Liver (tissue), 9 donors: Measurements from ENCODE around the gene LRMDA. TPM values are rescaled to one million over a fixed set of nuclear protein-coding genes. Genes with fewer than 3 reads are reported as not detected.

Experiments used
- DNase-seq: peaks from one replicate; pipeline ENCODE4 v3.0.0-alpha.2; 2017; ENCODE audit warnings: low spot score
- H3K27ac ChIP-seq, 2 donors: one replicate each; pipeline ENCODE4 v1.7.0; 2013; ENCODE audit warnings: inconsistent platforms in 2 of 2, low read length in 2 of 2, control low read depth in 1 of 2, low read depth in 1 of 2, mild to moderate bottlenecking in 1 of 2
- H3K27me3 ChIP-seq, 4 donors: one replicate each; pipeline versions ENCODE4 v1.6.1 to v1.7.0; 2013; ENCODE audit warnings: low read length in 3 of 4, inconsistent platforms in 1 of 4, mild to moderate bottlenecking in 1 of 4, moderate library complexity in 1 of 4; ENCODE audit not compliant: control insufficient read depth in 4 of 4, insufficient read depth in 4 of 4
- H3K36me3 ChIP-seq, 4 donors: one replicate each; pipeline versions ENCODE4 v1.6.1 to v1.7.0; 2013; ENCODE audit warnings: low read length in 3 of 4, mild to moderate bottlenecking in 3 of 4, low read depth in 1 of 4, moderate library complexity in 1 of 4; ENCODE audit not compliant: control insufficient read depth in 4 of 4, insufficient read depth in 3 of 4
- H3K4me1 ChIP-seq, 4 donors: one replicate each; pipeline versions ENCODE4 v1.6.1 to v1.7.0; 2013; ENCODE audit warnings: low read length in 3 of 4, mild to moderate bottlenecking in 3 of 4, moderate library complexity in 1 of 4; ENCODE audit not compliant: control insufficient read depth in 4 of 4, insufficient read depth in 4 of 4
- H3K4me3 ChIP-seq, 3 donors: one replicate each; pipeline versions ENCODE4 v1.6.1 to v1.7.0; 2013; ENCODE audit warnings: low read length in 3 of 3, control low read depth in 1 of 3, low read depth in 1 of 3, mild to moderate bottlenecking in 1 of 3
- H3K9ac ChIP-seq, 2 donors: one replicate each; pipeline ENCODE4 v1.7.0; 2013; ENCODE audit warnings: low read length in 2 of 2, mild to moderate bottlenecking in 2 of 2, moderate library complexity in 2 of 2, control low read depth in 1 of 2, low read depth in 1 of 2
- H3K9me3 ChIP-seq, 4 donors: one replicate each; pipeline versions ENCODE4 v1.6.1 to v1.7.0; 2013; ENCODE audit warnings: low read length in 3 of 4; ENCODE audit not compliant: control insufficient read depth in 4 of 4
- CTCF ChIP-seq: fragments of 150-350 bp; IDR thresholded peaks from 2 replicates; pipeline ENCODE4 v1.5.1; 2017; ENCODE audit warnings: improper control_type of control experiment, low read depth, low read length; ENCODE audit not compliant: missing input control
- EGR1 ChIP-seq, 2 donors: IDR thresholded peaks; 2 replicates each; pipeline ENCODE4 v1.6.1; 2016 to 2018; ENCODE audit warnings: antibody characterized with exemption in 2 of 2, low read depth in 2 of 2
- FOXA1 ChIP-seq: IDR thresholded peaks from 2 replicates; pipeline ENCODE4 v1.6.1; 2016; ENCODE audit warnings: antibody characterized with exemption
- FOXA2 ChIP-seq: IDR thresholded peaks from 2 replicates; pipeline ENCODE4 v1.6.1; 2016; ENCODE audit warnings: antibody characterized with exemption
- GABPA ChIP-seq, 2 donors: IDR thresholded peaks in 1 of 2; conservative IDR thresholded peaks in 1 of 2; 2 replicates each; pipeline ENCODE4 v1.6.1; 2016; ENCODE audit warnings: antibody characterized with exemption in 2 of 2, mild to moderate bottlenecking in 1 of 2, moderate library complexity in 1 of 2
- HNF4A ChIP-seq, 2 donors: conservative IDR thresholded peaks; 2 replicates each; pipeline ENCODE4 v1.6.1; 2016; ENCODE audit warnings: antibody characterized with exemption in 2 of 2, mild to moderate bottlenecking in 2 of 2
- HNF4G ChIP-seq: IDR thresholded peaks from 2 replicates; pipeline ENCODE4 v1.6.1; 2016; ENCODE audit warnings: antibody characterized with exemption
- JUND ChIP-seq, 2 donors: IDR thresholded peaks; 2 replicates each; pipeline ENCODE4 v1.6.1; 2016; ENCODE audit warnings: antibody characterized with exemption in 2 of 2
- MAX ChIP-seq: IDR thresholded peaks from 2 replicates; pipeline ENCODE4 v1.6.1; 2016; ENCODE audit warnings: antibody characterized with exemption
- NR2F2 ChIP-seq: IDR thresholded peaks from 2 replicates; pipeline ENCODE4 v1.6.1; 2016; ENCODE audit warnings: antibody characterized with exemption
- RAD21 ChIP-seq, 2 donors: IDR thresholded peaks; 2 replicates each; pipeline ENCODE4 v1.6.1; 2016; ENCODE audit warnings: antibody characterized with exemption in 2 of 2, mild to moderate bottlenecking in 2 of 2
- REST ChIP-seq: IDR thresholded peaks from 2 replicates; pipeline ENCODE4 v1.6.1; 2016; ENCODE audit warnings: antibody characterized with exemption, mild to moderate bottlenecking
- RXRA ChIP-seq, 2 donors: IDR thresholded peaks; 2 replicates each; pipeline ENCODE4 v1.6.1; 2017 to 2018; ENCODE audit warnings: antibody characterized with exemption in 2 of 2, mild to moderate bottlenecking in 1 of 2
- SP1 ChIP-seq: IDR thresholded peaks from 2 replicates; pipeline ENCODE4 v1.6.1; 2018; ENCODE audit warnings: antibody characterized with exemption, mild to moderate bottlenecking
- TAF1 ChIP-seq: conservative IDR thresholded peaks from 2 replicates; pipeline ENCODE4 v1.6.1; 2016; ENCODE audit warnings: antibody characterized with exemption, mild to moderate bottlenecking
- YY1 ChIP-seq: IDR thresholded peaks from 2 replicates; pipeline ENCODE4 v1.6.1; 2016; ENCODE audit warnings: antibody characterized with exemption, mild to moderate bottlenecking
- WGBS: extraction: QIAGEN DNeasy Blood & Tissue Kit; methylation state at CpG from one replicate; pipeline ENCODE4 v1.1.7; 2013; 5-methylcytosine and 5-hydroxymethylcytosine counted together
- polyA plus RNA-seq, 2 donors: library from polyadenylated mRNA; stranded (reverse) in 1 of 2; unstranded in 1 of 2; fragments of 200-250 nt in 1 of 2; fragments of >200 nt in 1 of 2; fragmentation: Nextera tagmentation in 1 of 2; extraction: Ambion mirVana in 1 of 2; gene quantifications; one replicate each; pipeline versions ENCODE4 v1.2.1 to v1.2.3, GENCODE V29; 2013 to 2015
- total RNA-seq, 2 donors: library from RNA; depleted of rRNA; stranded (reverse); fragments of >200 nt; gene quantifications; one replicate each; pipeline ENCODE4 v1.2.3, GENCODE V29; 2014
- donor health status: healthy.
- donor health status: healthy.
- donor health status: healthy.
- donor health status: healthy.
- donor health status: healthy.

Gene LRMDA
- total and polyA plus RNA-seq, 4 donors: 7.9 to 15.8 (median 11.3) TPM

- Histone ChIP-seq H3K9me3 (no peaks in the 10 kb centered on the region), H3K27me3 (no peaks in the 10 kb centered on the region), H3K4me3 (peak overlapping the region; percentile 74 to 86 (median 79)), H3K9ac (peak overlapping the region; percentile 83 to 88), H3K4me1 (peaks cover 7 to 36% (median 23%) of the 10 kb centered on the region in 4 donors), H3K36me3 (no peaks in the 10 kb centered on the region), H3K27ac (peak overlapping the region; percentile 95 to 97)
- no peak for DNase-seq
- no peak for TF ChIP-seq TAF1
- no peak for TF ChIP-seq REST
- no peak for TF ChIP-seq HNF4A (conservative IDR thresholded peaks at IDR 0.05)
- no peak for TF ChIP-seq NR2F2
- no peak for TF ChIP-seq RAD21 (IDR thresholded peaks at IDR 0.05)
- TF ChIP-seq CTCF: no peak
- no peak for TF ChIP-seq YY1
- no peak for TF ChIP-seq HNF4G
- no peak for TF ChIP-seq MAX
- TF ChIP-seq JUND (IDR thresholded peaks at IDR 0.05): no peak
- TF ChIP-seq RXRA (IDR thresholded peaks at IDR 0.05): no peak
- TF ChIP-seq GABPA (IDR thresholded peaks at IDR 0.05 in 1 of 2, conservative IDR thresholded peaks at IDR 0.05 in 1 of 2): no peak
- no peak for TF ChIP-seq EGR1 (IDR thresholded peaks at IDR 0.05; ENCODE audit: low read depth in 2 of 2)
- no peak for TF ChIP-seq SP1
- under 1% methylated on average over 68 of the region's 68 CpGs for WGBS
These were observed 30.5 kb upstream of the LRMDA start for GRCh38 chr10:75400771-75401568.

- H3K9me3 ChIP-seq: no peaks in the 10 kb centered on the region
- no peaks in the 10 kb centered on the region for H3K36me3 ChIP-seq
- peak within 1 kb of the TSS; percentile 83 to 88 for H3K9ac ChIP-seq
- peak; percentile 78 for DNase-seq
- no peaks in the 10 kb centered on the region for H3K27me3 ChIP-seq
- H3K4me1 ChIP-seq: peaks cover 7 to 33% (median 19%) of the 10 kb centered on the region in 4 donors
- under 1% methylated on average over 88 of the region's 88 CpGs for WGBS
- peak within 1 kb of the TSS; percentile 74 to 88 (median 86) for H3K4me3 ChIP-seq
- H3K27ac ChIP-seq: peak within 1 kb of the TSS; percentile 95 to 97
- TF ChIP-seq GABPA (IDR thresholded peaks at IDR 0.05 in 1 of 2, conservative IDR thresholded peaks at IDR 0.05 in 1 of 2) (peak in 1 of 2 donors; percentile 70), REST (peak; percentile 34), CTCF (peak; percentile 17), YY1 (peak; percentile 57), HNF4G (no peak), FOXA1 (no peak), FOXA2 (no peak), HNF4A (conservative IDR thresholded peaks at IDR 0.05) (no peak), RXRA (IDR thresholded peaks at IDR 0.05) (peak; percentile 62 to 69), NR2F2 (peak; percentile 21), TAF1 (peak; percentile 75), RAD21 (IDR thresholded peaks at IDR 0.05) (peak; percentile 57 to 59), EGR1 (IDR thresholded peaks at IDR 0.05; ENCODE audit: low read depth in 2 of 2) (peak in 1 of 2 donors; percentile 47), SP1 (peak; percentile 74)
These were observed 29.6 kb upstream of the LRMDA start, which contains the start of gene ZNF503 for GRCh38 chr10:75401569-75402485. TSS of gene ZNF503 (minus strand) at chr10:75401764. CDS start at chr10:75401419, 345 bp downstream.
